Upper lobe of left lung (tissue), 4 donors: Measurements from ENCODE around the gene USP54.

Experiments
- EP300 ChIP-seq, 4 donors: sonication (generic); formaldehyde crosslinking; IDR thresholded peaks; one replicate each; pipeline ENCODE4 v1.5.1; 2017; ENCODE audit warnings: antibody characterized with exemption in 4 of 4, control low read depth in 2 of 4
- POLR2A ChIP-seq, 4 donors: fragments of 450-650 bp; IDR thresholded peaks; one replicate each; pipeline ENCODE4 v1.5.1; 2016 to 2017; ENCODE audit warnings: antibody characterized with exemption in 4 of 4, mild to moderate bottlenecking in 2 of 4
- POLR2AphosphoS5 ChIP-seq, 2 donors: sonication (generic); formaldehyde crosslinking; IDR thresholded peaks; one replicate each; pipeline ENCODE4 v1.5.1; 2017; ENCODE audit warnings: antibody characterized with exemption in 2 of 2
- TF ChIP-seq, protein P1 (sequence below), 6 experiments: fragments of 450-650 bp in 4 of 6; fragments of 200-600 bp in 2 of 6; sonication (generic) in 2 of 6; IDR thresholded peaks; one replicate each; pipeline ENCODE4 v1.5.1; 2016 to 2019; ENCODE audit warnings: antibody characterized with exemption in 6 of 6

DNA sequence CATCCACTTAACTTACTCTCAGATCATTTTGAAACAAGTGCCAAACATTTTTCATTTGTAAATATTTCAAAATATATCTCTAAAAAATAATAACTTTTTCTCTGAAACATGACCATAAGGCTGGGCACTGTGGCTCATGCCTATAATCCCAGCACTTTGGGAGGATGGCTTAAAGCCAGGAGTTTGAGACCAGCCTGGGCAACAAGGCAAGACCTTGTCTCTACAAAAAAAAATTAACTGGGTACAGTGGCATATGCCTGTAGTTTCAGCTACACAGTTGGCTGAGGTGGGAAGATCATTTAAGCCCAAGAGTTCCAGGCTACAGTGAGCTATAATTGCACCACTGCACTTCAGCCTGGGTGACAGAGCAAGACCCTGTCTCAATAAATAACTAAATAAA, 36.4 kb downstream of the USP54 start:
- TF ChIP-seq, protein P1, sequence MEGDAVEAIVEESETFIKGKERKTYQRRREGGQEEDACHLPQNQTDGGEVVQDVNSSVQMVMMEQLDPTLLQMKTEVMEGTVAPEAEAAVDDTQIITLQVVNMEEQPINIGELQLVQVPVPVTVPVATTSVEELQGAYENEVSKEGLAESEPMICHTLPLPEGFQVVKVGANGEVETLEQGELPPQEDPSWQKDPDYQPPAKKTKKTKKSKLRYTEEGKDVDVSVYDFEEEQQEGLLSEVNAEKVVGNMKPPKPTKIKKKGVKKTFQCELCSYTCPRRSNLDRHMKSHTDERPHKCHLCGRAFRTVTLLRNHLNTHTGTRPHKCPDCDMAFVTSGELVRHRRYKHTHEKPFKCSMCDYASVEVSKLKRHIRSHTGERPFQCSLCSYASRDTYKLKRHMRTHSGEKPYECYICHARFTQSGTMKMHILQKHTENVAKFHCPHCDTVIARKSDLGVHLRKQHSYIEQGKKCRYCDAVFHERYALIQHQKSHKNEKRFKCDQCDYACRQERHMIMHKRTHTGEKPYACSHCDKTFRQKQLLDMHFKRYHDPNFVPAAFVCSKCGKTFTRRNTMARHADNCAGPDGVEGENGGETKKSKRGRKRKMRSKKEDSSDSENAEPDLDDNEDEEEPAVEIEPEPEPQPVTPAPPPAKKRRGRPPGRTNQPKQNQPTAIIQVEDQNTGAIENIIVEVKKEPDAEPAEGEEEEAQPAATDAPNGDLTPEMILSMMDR (IDR thresholded peaks at IDR 0.05) = no peak
- TF ChIP-seq POLR2AphosphoS5 (IDR thresholded peaks at IDR 0.05) (no peak), POLR2A (IDR thresholded peaks at IDR 0.05) (no peak), EP300 (IDR thresholded peaks at IDR 0.05) (no peak)
